ENCODE measurements around the gene GCG. TPM values are rescaled to one million over a fixed set of nuclear protein-coding genes. Genes with fewer than 3 reads are reported as not detected.

GCG gene
- polyA plus RNA-seq, 1 of the 3 experiments (the other 2 are of a cell fraction) = not detected

DNA sequence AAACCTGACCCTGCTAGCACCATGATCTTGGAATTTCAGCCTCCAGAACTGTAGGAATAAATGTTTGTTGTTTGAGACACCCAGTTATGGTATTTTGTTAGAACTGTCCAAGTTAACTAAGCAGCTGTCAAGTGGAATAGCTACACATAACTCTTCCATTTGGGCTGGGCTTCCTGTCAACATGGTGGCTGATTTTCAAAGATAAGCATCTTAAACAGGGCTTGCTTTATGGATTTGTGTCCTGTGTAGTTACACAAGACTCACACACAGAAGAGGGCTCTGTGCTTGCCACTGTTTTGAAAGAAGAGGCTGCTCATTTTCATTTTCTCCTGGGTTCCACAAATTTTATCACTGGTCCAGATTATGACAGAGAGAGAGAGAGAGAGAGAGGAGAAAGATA, 35.7 kb downstream of the GCG start:
- no peak overlapping the region for H2AFZ ChIP-seq (ENCODE audit: low read depth)
- H3K27me3 ChIP-seq (ENCODE audit: insufficient read depth) = no peaks in the 10 kb centered on the region
- TF ChIP-seq MEF2A (IDR thresholded peaks at IDR 0.05; ENCODE audit: borderline replicate concordance, low read depth) = no peak
- TF ChIP-seq EZH2phosphoT487 (IDR thresholded peaks at IDR 0.05; ENCODE audit: borderline replicate concordance, low read depth) = no peak
- no peak for TF ChIP-seq SMC3 (IDR thresholded peaks at IDR 0.05; ENCODE audit: low read depth, low read length)
- no peak for TF ChIP-seq GATA2 (CRISPR knock-in tag; IDR thresholded peaks at IDR 0.05)
- TF ChIP-seq, protein P1, sequence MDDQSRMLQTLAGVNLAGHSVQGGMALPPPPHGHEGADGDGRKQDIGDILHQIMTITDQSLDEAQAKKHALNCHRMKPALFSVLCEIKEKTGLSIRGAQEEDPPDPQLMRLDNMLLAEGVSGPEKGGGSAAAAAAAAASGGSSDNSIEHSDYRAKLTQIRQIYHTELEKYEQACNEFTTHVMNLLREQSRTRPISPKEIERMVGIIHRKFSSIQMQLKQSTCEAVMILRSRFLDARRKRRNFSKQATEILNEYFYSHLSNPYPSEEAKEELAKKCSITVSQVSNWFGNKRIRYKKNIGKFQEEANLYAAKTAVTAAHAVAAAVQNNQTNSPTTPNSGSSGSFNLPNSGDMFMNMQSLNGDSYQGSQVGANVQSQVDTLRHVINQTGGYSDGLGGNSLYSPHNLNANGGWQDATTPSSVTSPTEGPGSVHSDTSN (IDR thresholded peaks at IDR 0.05) = peak; percentile 14; the same call in 1 of the 2 replicates
- no peak overlapping the region for H3K27ac ChIP-seq (ENCODE audit: low read depth in 2 of 2, low read length in 1 of 2)
- ChIA-PET POLR2A (no interaction called here), CTCF (no interaction called here)
- H3K4me1 ChIP-seq (ENCODE audit: control insufficient read depth in 1 of 2, insufficient read depth in 2 of 2, low read depth in 1 of 2, low read length in 1 of 2) = 0 out of 4 replicates have a peak, but pooled peaks cover 0 to 10% of the 10 kb centered on the region in 2 experiments
- peaks cover 0 to 5% of the 10 kb centered on the region in 2 experiments for H3K36me3 ChIP-seq (replicated peaks in 1 of 2; ENCODE audit: control insufficient read depth in 1 of 2, insufficient read depth in 2 of 2, low read length in 1 of 2)
- no peaks in the 10 kb centered on the region for H4K20me1 ChIP-seq (ENCODE audit: insufficient read depth)
- peaks cover 16% of the 10 kb centered on the region for H3F3A ChIP-seq (replicated peaks; ENCODE audit: insufficient read depth)
- no peaks in the 10 kb centered on the region for H3K79me2 ChIP-seq (ENCODE audit: insufficient read depth)
- no peaks in the 10 kb centered on the region for H3K9me2 ChIP-seq
- H3K4me3 ChIP-seq (ENCODE audit: low read depth in 2 of 2, low read length in 1 of 2) = no peak overlapping the region
- H3K9ac ChIP-seq = no peak overlapping the region
- H3K9me3 ChIP-seq = peaks cover 8% of the 10 kb centered on the region
- H3K4me2 ChIP-seq = no peak overlapping the region
- no peak for DNase-seq

DNA sequence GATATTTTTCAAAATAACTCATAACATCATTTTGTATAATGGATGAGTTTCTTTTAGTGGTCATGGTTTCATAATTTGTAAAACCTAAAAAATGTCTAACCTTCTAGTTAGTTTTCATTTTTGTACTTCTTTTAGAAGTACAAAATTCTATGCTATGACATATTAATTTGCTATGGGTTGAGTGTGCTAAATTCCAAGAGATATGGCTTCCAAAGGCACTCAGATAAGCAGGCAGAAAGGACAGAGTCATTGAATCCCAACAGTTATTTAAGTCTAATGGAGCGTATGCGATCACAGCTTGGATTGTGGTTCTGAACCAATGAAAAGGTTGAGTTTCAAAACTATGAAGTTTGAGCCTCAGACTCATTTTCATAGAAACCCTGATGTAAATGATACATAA, 37.0 kb downstream of the GCG start:
- Histone ChIP-seq H3K79me2 (ENCODE audit: insufficient read depth) (no peaks in the 10 kb centered on the region), H3K4me2 (no peak overlapping the region), H3K9me2 (no peaks in the 10 kb centered on the region), H3K4me3 (ENCODE audit: low read depth in 2 of 2, low read length in 1 of 2) (no peak overlapping the region), H3K9ac (no peak overlapping the region), H2AFZ (ENCODE audit: low read depth) (no peak overlapping the region), H3K4me1 (ENCODE audit: control insufficient read depth in 1 of 2, insufficient read depth in 2 of 2, low read depth in 1 of 2, low read length in 1 of 2) (0 out of 4 replicates have a peak, but pooled peaks cover 0 to 10% of the 10 kb centered on the region in 2 experiments), H3K9me3 (peaks cover 8% of the 10 kb centered on the region), H3K27me3 (ENCODE audit: insufficient read depth) (no peaks in the 10 kb centered on the region), H4K20me1 (ENCODE audit: insufficient read depth) (no peaks in the 10 kb centered on the region), H3K36me3 (replicated peaks in 1 of 2; ENCODE audit: control insufficient read depth in 1 of 2, insufficient read depth in 2 of 2, low read length in 1 of 2) (peaks cover 0 to 5% of the 10 kb centered on the region in 2 experiments), H3F3A (replicated peaks; ENCODE audit: insufficient read depth) (peaks cover 16% of the 10 kb centered on the region), H3K27ac (ENCODE audit: low read depth in 2 of 2, low read length in 1 of 2) (no peak overlapping the region)
- no peak for DNase-seq
- CTCF ChIA-PET = no interaction called here
- POLR2A ChIA-PET = no interaction called here
- WGBS (ENCODE audit: low lambda C conversion rate) = 97% methylated on average over 2 of the region's 2 CpGs
- TF ChIP-seq FOSL2 (IDR thresholded peaks at IDR 0.05; ENCODE audit: borderline replicate concordance, low read depth) (no peak), RAD21 (IDR thresholded peaks at IDR 0.05; ENCODE audit: low read length) (no peak), SIN3A (IDR thresholded peaks at IDR 0.05; ENCODE audit: borderline replicate concordance, low read depth, low read length) (no peak), MEF2A (IDR thresholded peaks at IDR 0.05; ENCODE audit: borderline replicate concordance, low read depth) (no peak), CHD2 (IDR thresholded peaks at IDR 0.05; ENCODE audit: low read length, partially characterized antibody) (no peak), ELF1 (IDR thresholded peaks at IDR 0.05) (no peak), POLR2AphosphoS5 (IDR thresholded peaks at IDR 0.05; ENCODE audit: low read depth, low read length) (no peak), NFIC (IDR thresholded peaks at IDR 0.05; ENCODE audit: borderline replicate concordance) (no peak), TEAD4 (IDR thresholded peaks at IDR 0.05; ENCODE audit: borderline replicate concordance, insufficient read depth) (no peak), FOXM1 (IDR thresholded peaks at IDR 0.05; ENCODE audit: low read depth) (no peak), RFX5 (IDR thresholded peaks at IDR 0.05; ENCODE audit: low read length) (no peak), RXRA (IDR thresholded peaks at IDR 0.05; ENCODE audit: borderline replicate concordance, low read depth) (no peak), EP300 (IDR thresholded peaks at IDR 0.05; ENCODE audit: borderline replicate concordance in 1 of 2, low read depth in 1 of 2, low read length in 1 of 2) (no peak), YY1 (IDR thresholded peaks at IDR 0.05; ENCODE audit: low read depth) (no peak), FOXJ3 (CRISPR knock-in tag; IDR thresholded peaks at IDR 0.05) (no peak)
- TF ChIP-seq, protein P2, sequence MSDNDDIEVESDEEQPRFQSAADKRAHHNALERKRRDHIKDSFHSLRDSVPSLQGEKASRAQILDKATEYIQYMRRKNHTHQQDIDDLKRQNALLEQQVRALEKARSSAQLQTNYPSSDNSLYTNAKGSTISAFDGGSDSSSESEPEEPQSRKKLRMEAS (IDR thresholded peaks at IDR 0.05; ENCODE audit: low read depth) = no peak
- TF ChIP-seq, protein P1 (IDR thresholded peaks at IDR 0.05) = no peak
- TF ChIP-seq, protein P3, sequence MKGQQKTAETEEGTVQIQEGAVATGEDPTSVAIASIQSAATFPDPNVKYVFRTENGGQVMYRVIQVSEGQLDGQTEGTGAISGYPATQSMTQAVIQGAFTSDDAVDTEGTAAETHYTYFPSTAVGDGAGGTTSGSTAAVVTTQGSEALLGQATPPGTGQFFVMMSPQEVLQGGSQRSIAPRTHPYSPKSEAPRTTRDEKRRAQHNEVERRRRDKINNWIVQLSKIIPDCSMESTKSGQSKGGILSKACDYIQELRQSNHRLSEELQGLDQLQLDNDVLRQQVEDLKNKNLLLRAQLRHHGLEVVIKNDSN (IDR thresholded peaks at IDR 0.05; ENCODE audit: borderline replicate concordance, low read depth) = no peak
